Activated naive CD8-positive, alpha-beta T cell treated with anti-CD3 and anti-CD28 coated beads, Interleukin-2, amount 10 ng/mL, durations not matched to agents 7 days and 5 days (primary cell): Measurements from ENCODE around the gene SYNE4. TPM values are rescaled to one million over a fixed set of nuclear protein-coding genes. Genes with fewer than 3 reads are reported as not detected.
"Not testable (repeated sequence)": the region's sequence is repeated elsewhere in the genome, so short reads cannot be mapped to it uniquely, and the experiment has no call there.

Source experiments
- ATAC-seq: fragments of 150-1000 bp; cut with Tn5 transposase; one replicate; pipeline ENCODE4 v1.10.0; 2021; ENCODE audit warnings: low read depth, moderate library complexity
- POLR2A ChIA-PET: fragments of 350-600 bp; sonication (Branson Sonifier 250); formaldehyde crosslinking; loops from one replicate; lab custom pipeline; 2021; ENCODE audit warnings: antibody characterized with exemption; lab: Charles Lee
- DNase-seq: peaks from one replicate; pipeline ENCODE4 v3.0.0; 2021
- H3K27ac Mint-ChIP-seq: one replicate; pipeline ENCODE4 v1.8.0; 2022; ENCODE audit warnings: mild to moderate bottlenecking, mixed read lengths
- H3K27me3 Mint-ChIP-seq: one replicate; pipeline ENCODE4 v1.8.0; 2022; ENCODE audit warnings: mild to moderate bottlenecking, moderate library complexity, mixed read lengths
- H3K36me3 Mint-ChIP-seq: one replicate; pipeline ENCODE4 v1.8.0; 2021; ENCODE audit warnings: mild to moderate bottlenecking, mixed read lengths
- H3K4me1 Mint-ChIP-seq: one replicate; pipeline ENCODE4 v1.8.0; 2021; ENCODE audit warnings: mixed read lengths
- H3K4me3 Mint-ChIP-seq: one replicate; pipeline ENCODE4 v1.8.0; 2022; ENCODE audit warnings: mild to moderate bottlenecking, moderate library complexity, mixed read lengths
- H3K9me3 Mint-ChIP-seq: one replicate; pipeline ENCODE4 v1.8.0; 2021; ENCODE audit warnings: mixed read lengths
- total RNA-seq, 2 experiments: library from RNA; stranded (reverse); gene quantifications; one replicate each; pipeline ENCODE4 v1.2.3, GENCODE V29; 2021

Gene SYNE4
- total RNA-seq, 2 experiments from 2014 or later = 3.3 to 3.8 TPM

GRCh38 chr19:35975608-35976214 lies 32.9 kb downstream of the SYNE4 start:
- H3K9me3 Mint-ChIP-seq = no peaks in the 10 kb centered on the region
- POLR2A ChIA-PET = interaction anchor here (0.5 kb wide), 1 partner anchor 123 kb away, joined by 3 read pairs; no protein-coding TSS in a partner anchor

GRCh38 chr19:35973487-35973886 lies 35.1 kb downstream of the SYNE4 start:
- H3K4me1 Mint-ChIP-seq = peaks cover 2% of the 10 kb centered on the region
- DNase-seq (no peak), ATAC-seq (no peak)
- H3K27ac Mint-ChIP-seq = no peak overlapping the region
- POLR2A ChIA-PET = no interaction called here
- peaks cover 10% of the 10 kb centered on the region for H3K27me3 Mint-ChIP-seq
- no peak overlapping the region for H3K4me3 Mint-ChIP-seq
- H3K36me3 Mint-ChIP-seq = no peaks in the 10 kb centered on the region
- H3K9me3 Mint-ChIP-seq = no peaks in the 10 kb centered on the region

More at GRCh38 chr19:35975608-35976214, 32.9 kb downstream of the SYNE4 start:
- ATAC-seq (peak; percentile 50), DNase-seq (no peak)
- Mint-ChIP-seq H3K4me3 (no peak overlapping the region), H3K4me1 (no peaks in the 10 kb centered on the region), H3K27ac (no peak overlapping the region), H3K27me3 (peaks cover 10% of the 10 kb centered on the region), H3K36me3 (no peaks in the 10 kb centered on the region)

GRCh38 chr19:35966771-35967170 lies 41.8 kb downstream of the SYNE4 start:
- peaks cover 4% of the 10 kb centered on the region for H3K27me3 Mint-ChIP-seq
- H3K4me1 Mint-ChIP-seq = peaks cover 4% of the 10 kb centered on the region
- no peak for DNase-seq
- no peak for ATAC-seq
- no peaks in the 10 kb centered on the region for H3K36me3 Mint-ChIP-seq
- no peak overlapping the region for H3K27ac Mint-ChIP-seq
- POLR2A ChIA-PET = interaction anchor here (0.6 kb wide), 1 partner anchor 132 kb away, joined by 3 read pairs; no protein-coding TSS in a partner anchor
- H3K4me3 Mint-ChIP-seq = no peak overlapping the region
- H3K9me3 Mint-ChIP-seq = no peaks in the 10 kb centered on the region

- H3K27me3 Mint-ChIP-seq = peaks cover 17% of the 10 kb centered on the region
- H3K4me1 Mint-ChIP-seq = peaks cover 5% of the 10 kb centered on the region
- DNase-seq (peak; percentile 63), ATAC-seq (no peak)
- no peak overlapping the region for H3K4me3 Mint-ChIP-seq
- H3K27ac Mint-ChIP-seq = no peak overlapping the region
- POLR2A ChIA-PET = no interaction called here
- H3K36me3 Mint-ChIP-seq = no peaks in the 10 kb centered on the region
- no peaks in the 10 kb centered on the region for H3K9me3 Mint-ChIP-seq
These were observed 45.1 kb downstream of the SYNE4 start for GRCh38 chr19:35963514-35963913.

GRCh38 chr19:35960432-35960972 lies 48.1 kb downstream of the SYNE4 start:
- ATAC-seq = no peak
- no peak overlapping the region for H3K4me3 Mint-ChIP-seq
- POLR2A ChIA-PET = no interaction called here
- no peaks in the 10 kb centered on the region for H3K36me3 Mint-ChIP-seq
- H3K27ac Mint-ChIP-seq = no peak overlapping the region
- peaks cover 25% of the 10 kb centered on the region for H3K27me3 Mint-ChIP-seq
- peaks cover 4% of the 10 kb centered on the region for H3K4me1 Mint-ChIP-seq
- no peaks in the 10 kb centered on the region for H3K9me3 Mint-ChIP-seq
- no peak for DNase-seq

- POLR2A ChIA-PET = interaction anchor here (1.3 kb wide), 1 partner anchor 54 kb away, joined by 4 read pairs; the partner anchor contains the start of gene ALKBH6
- Mint-ChIP-seq H3K27ac (no peak overlapping the region), H3K4me3 (no peak overlapping the region), H3K4me1 (peaks cover 6% of the 10 kb centered on the region), H3K27me3 (peaks cover 25% of the 10 kb centered on the region), H3K9me3 (no peaks in the 10 kb centered on the region), H3K36me3 (no peaks in the 10 kb centered on the region)
- DNase-seq = no peak
- no peak for ATAC-seq
These were observed 48.7 kb downstream of the SYNE4 start for GRCh38 chr19:35959968-35960320.

GRCh38 chr19:35959040-35959967 lies 49.3 kb downstream of the SYNE4 start:
- peaks cover 25% of the 10 kb centered on the region for H3K27me3 Mint-ChIP-seq
- POLR2A ChIA-PET = interaction anchor here (1.0 to 1.3 kb wide), 4 partner anchors 55 to 312 kb away, joined by 3 to 4 read pairs (median 3); partner anchors contain the start of genes ALKBH6, COX6B1 and THAP8
- H3K27ac Mint-ChIP-seq = no peak overlapping the region
- peak overlapping the region; percentile 47 for H3K4me3 Mint-ChIP-seq
- ATAC-seq (peak; percentile 91), DNase-seq (peak; percentile 75)
- no peaks in the 10 kb centered on the region for H3K9me3 Mint-ChIP-seq
- no peaks in the 10 kb centered on the region for H3K36me3 Mint-ChIP-seq
- H3K4me1 Mint-ChIP-seq = peaks cover 7% of the 10 kb centered on the region

GRCh38 chr19:35958660-35959039 lies 50.0 kb downstream of the SYNE4 start:
- Mint-ChIP-seq H3K27ac (no peak overlapping the region), H3K36me3 (peaks cover 1% of the 10 kb centered on the region), H3K4me1 (peaks cover 13% of the 10 kb centered on the region), H3K9me3 (no peaks in the 10 kb centered on the region), H3K4me3 (peak overlapping the region; percentile 72), H3K27me3 (peaks cover 25% of the 10 kb centered on the region)
- DNase-seq = no peak
- POLR2A ChIA-PET = interaction anchor here (0.7 to 1.3 kb wide), 6 partner anchors 21 to 311 kb away, joined by 3 to 5 read pairs (median 3); partner anchors contain the start of genes ALKBH6, COX6B1, SYNE4 and THAP8
- ATAC-seq = no peak

GRCh38 chr19:35957411-35957810 lies 51.2 kb downstream of the SYNE4 start:
- DNase-seq, H3K4me3 Mint-ChIP-seq, H3K9me3 Mint-ChIP-seq, H3K36me3 Mint-ChIP-seq, ATAC-seq, H3K27ac Mint-ChIP-seq: not testable (repeated sequence)
- peaks cover 23% of the 10 kb centered on the region for H3K27me3 Mint-ChIP-seq
- H3K4me1 Mint-ChIP-seq = peaks cover 24% of the 10 kb centered on the region
- POLR2A ChIA-PET = interaction anchor here (0.6 kb wide), 2 partner anchors 57 to 1061 kb away, joined by 4 read pairs; no protein-coding TSS in a partner anchor

- POLR2A ChIA-PET = interaction anchor here (0.9 kb wide), 1 partner anchor 58 kb away, joined by 4 read pairs; the partner anchor contains the start of gene ALKBH6
- Mint-ChIP-seq H3K9me3 (no peaks in the 10 kb centered on the region), H3K4me1 (peaks cover 25% of the 10 kb centered on the region), H3K27me3 (peaks cover 21% of the 10 kb centered on the region), H3K27ac (no peak overlapping the region), H3K4me3 (no peak overlapping the region), H3K36me3 (peaks cover 3% of the 10 kb centered on the region)
- ATAC-seq (no peak), DNase-seq (no peak)
These were observed 52.6 kb downstream of the SYNE4 start for GRCh38 chr19:35955881-35956634.
